Anterior cingulate cortex (tissue), 58 donors: ENCODE measurements around the gene CADM2.
A peak's percentile ranks its signal among the peaks of the same experiment; 100 is the strongest.
"Not testable (repeated sequence)": the region's sequence is repeated elsewhere in the genome, so short reads cannot be mapped to it uniquely, and the experiment has no call there.

Source experiments
- DNase-seq, 58 donors: peaks; one replicate each; lab custom pipeline; 2025; lab: John Stamatoyannopoulos, UW

CADM2 gene

DNA sequence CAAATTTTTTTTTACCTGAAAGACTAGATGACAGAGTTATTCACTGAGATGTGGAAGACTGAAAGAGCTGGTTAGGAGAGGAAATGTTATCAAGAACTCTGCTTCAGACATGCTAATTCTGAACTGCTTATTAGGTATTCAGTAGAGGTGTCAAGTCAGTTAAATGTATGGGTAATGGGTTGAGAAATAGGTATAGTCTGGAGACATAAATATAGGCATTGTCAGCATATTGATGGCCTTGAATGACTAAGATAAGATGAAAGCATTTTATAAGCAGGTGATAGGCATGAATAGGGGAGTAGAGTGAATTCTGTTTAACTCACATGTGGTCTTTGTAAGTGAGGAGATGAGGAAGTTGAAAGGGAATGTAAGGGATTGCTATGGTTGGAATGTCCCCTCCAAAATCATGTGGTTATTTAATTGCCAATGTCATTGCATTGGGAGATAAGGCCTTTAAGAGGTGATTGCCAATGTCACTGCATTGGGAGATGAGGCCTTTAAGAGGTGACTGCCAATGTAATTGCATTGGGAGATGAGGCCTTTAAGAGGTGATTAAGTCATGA is 904.2 kb downstream of the CADM2 start:
- no peak for DNase-seq

GRCh38 chr3:85864896-85865295 is 906.1 kb downstream of the CADM2 start:
- peak in 4 of 58 donors; percentile 4 to 18 (median 9) for DNase-seq

GRCh38 chr3:85867072-85867471 is 908.3 kb downstream of the CADM2 start:
- DNase-seq = no peak

DNA sequence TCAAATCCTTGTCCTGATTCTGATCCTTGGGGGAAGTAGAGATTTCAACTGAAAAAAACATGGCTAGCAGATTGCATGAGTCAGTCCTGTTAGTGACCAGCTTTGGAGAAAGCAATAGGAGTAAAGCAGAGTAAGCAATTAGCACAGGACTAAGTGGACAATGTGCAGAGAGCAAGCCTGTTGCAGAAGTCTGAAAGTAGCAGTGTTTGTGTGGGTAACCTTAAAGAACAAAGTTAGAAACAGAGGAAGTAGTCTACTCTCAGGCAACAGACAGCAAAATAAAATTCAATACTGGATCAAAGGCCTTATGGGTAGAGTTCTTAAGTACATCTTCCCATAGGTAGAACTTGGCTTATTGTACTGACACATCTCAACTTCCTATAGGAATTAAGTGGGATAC is 916.8 kb downstream of the CADM2 start:
- no peak for DNase-seq

- no peak for DNase-seq
Observed at GRCh38 chr3:85877631-85878030, 918.8 kb downstream of the CADM2 start.

GRCh38 chr3:85881833-85882393 is 923.1 kb downstream of the CADM2 start:
- DNase-seq = no peak

DNA sequence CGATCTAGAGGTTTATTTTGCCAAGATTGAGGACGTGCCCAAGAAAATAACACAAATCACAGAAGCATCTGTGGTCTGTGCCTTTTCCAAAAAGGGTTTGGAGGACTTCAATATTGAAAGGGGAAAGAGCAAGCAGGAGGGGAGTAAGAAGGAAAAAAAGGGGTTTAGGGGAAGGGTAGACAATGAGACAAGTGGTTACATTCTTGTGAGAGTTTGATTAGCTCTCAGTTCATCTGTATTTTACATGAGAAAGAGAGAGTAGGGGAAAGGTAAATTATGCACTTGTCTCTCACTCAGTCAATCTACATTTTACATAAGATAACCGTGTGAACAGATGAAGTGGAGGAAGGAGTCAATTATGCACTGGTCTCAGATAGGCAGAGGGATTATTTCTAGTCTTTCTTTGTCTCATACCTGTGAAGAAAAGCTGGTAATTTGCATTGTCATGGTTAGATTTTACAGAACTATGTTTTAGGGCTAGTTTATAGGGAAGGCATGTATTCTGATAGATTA is 931.3 kb downstream of the CADM2 start:
- no peak for DNase-seq

DNA sequence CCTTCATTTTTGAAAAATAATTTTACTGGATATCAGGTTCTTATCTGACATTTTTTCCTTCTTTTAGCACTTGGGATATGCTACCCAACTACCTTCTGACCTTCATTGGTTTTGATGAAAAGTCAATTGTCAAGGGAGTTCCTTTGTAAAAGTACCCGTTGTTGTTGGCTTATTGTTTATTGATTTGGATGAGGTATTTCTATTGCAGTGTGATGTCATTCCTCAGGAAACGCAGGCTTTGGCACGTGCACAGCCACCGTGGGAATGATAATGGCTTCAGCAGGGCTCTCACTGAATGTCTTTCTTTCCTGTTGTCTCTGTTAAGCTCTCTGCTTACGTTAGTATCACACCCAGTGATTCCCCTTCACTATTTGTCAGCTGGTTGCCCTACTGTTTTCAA is 944.6 kb downstream of the CADM2 start:
- DNase-seq = no peak

GRCh38 chr3:85912980-85913379 is 954.2 kb downstream of the CADM2 start:
- no peak for DNase-seq

DNA sequence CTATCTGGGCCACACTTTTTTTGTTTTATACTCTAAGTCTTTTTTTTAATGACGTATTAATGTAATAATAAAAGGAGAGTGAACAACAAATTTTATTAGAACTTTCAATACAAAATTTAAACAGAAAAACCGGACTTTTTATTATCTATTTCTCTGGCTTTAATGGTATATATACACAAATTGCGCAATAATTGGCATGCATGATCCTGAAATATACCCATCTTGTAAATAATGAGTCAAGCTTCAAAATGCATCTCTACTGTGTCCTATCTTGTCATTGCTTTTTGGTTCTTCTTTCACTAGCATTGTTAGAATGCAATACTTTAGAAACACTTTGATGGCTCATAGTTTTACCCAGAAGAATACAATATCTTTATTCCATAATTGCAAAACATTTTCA is 963.6 kb downstream of the CADM2 start:
- DNase-seq = no peak

GRCh38 chr3:85930718-85931117 is 971.9 kb downstream of the CADM2 start:
- DNase-seq = no peak

DNA sequence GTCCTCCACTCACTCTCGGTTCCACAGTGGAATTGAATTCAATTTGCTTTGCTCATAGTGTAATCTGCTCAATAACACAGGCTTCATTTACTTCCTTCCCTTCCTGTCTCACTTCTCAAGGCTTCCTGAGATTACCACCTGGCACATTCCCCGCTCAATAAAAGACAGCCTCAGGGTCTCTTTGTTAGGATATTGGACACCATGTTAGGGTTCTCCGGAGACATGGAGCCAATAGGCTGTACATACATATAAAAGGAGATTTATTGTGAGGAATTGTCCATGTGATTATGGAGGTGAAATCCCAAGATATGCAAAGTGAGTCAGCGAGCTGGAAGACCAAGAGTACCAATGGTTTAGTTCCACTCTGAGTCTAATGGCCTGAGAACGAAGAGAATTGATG is 974.5 kb downstream of the CADM2 start:
- DNase-seq = no peak

DNA sequence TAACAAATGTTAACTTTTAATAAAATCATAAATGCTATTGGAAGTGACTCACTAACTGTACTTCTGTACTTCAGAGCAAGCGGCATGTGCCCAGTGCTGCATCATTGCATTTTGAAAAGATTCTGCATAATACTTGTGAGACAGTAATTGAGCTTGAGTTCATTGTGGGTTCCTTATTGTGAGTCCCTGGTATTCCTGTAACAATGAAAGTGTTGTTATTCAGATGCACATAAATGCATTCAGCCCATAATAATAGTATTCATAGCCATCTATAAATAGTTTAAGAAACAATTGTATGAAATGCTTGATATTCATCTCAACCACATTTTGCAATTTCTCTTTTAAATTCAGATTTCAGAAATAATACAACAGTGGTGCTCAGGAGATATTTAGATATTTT is 976.4 kb downstream of the CADM2 start:
- no peak for DNase-seq

- DNase-seq = peak in 40 of 58 donors; percentile 1 to 73 (median 18)
Observed at GRCh38 chr3:85939074-85939482, 980.3 kb downstream of the CADM2 start.

GRCh38 chr3:85950435-85950834 is 991.6 kb downstream of the CADM2 start:
- no peak for DNase-seq

DNA sequence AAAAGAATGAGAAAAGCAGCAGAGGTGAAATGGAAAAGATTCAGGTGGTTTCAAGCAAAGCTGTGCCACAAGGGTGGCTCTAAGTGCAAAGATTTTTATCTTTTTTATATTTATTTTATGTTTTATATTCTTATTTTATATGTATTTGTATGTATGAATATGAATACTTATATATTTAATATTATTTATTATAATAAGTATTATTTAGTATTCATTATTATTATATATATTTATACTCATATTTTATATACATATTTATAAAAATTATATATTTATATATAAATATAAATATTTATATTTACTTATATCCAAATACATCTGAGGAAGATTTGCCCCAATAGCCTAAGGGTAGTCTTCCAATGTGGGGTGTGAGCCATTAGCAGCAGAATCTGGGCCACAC is 1002.0 kb downstream of the CADM2 start:
- no peak for DNase-seq

DNA sequence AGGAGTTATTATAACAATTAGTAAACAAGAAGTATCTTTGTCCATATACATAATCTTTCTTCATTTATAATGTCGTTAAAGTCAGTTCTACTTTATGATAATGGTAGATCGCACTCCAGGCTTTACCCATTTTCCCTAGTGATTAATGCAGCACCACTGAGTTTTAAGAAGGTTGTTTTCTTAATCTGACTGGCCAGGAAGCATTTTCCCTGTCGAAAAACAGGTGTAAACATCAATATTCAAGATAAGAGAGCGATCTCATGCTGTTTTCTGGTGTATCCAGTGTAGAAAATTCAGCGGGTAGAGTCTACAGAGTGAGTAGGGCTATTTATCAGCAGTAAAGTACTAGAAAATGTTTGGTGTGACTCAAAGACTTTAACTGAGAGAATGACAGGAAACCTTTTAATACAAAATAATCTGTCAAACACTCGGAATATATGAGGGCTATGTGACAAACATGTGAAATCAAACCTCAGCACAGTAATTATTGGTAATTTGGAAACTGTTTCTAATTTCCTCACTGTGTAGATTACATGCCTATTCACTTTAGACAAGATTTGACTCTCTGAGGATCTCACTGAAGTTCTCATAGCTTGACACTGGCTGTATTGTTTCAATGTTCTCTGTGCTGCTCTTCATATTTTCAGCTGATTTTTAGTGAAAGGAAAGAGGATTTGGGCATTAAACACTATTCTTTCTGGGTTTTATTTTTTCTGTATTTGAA is 1019.0 kb downstream of the CADM2 start:
- no peak for DNase-seq

- DNase-seq = no peak
Observed at GRCh38 chr3:85979034-85979433, 1020.2 kb downstream of the CADM2 start.

- DNase-seq = not testable (repeated sequence)
Observed at GRCh38 chr3:85989581-85989980, 1030.8 kb downstream of the CADM2 start.

DNA sequence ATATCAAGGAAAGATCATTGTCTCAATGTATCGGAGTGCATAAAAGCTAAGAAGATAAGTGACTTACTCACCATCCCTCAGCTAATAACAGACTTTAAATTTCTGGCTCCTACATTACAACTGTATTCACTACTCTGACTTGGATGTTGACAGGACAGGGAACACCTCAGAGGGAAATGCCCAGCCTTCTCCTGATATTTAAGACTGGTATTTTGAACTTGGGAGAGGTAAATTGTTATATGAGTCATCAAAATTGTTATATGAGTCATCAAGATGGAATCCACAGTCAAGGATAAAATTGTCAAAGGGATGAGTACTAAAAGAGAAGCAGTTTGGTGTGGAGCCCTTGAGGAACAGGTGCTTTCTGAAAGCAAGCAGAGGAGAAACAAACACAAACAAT is 1070.8 kb downstream of the CADM2 start:
- DNase-seq = no peak

- no peak for DNase-seq
Observed at GRCh38 chr3:86037916-86038315, 1079.1 kb downstream of the CADM2 start.
